GM21576 (cell line): ENCODE measurements around the gene SUSD2.
"Not testable (repeated sequence)": the region's sequence is repeated elsewhere in the genome, so short reads cannot be mapped to it uniquely, and the experiment has no call there.

ENCODE experiments used
- ATAC-seq: cut with Tn5 transposase; IDR thresholded peaks from one replicate; pipeline ENCODE4 v1.9.1; 2021; ENCODE audit warnings: mild to moderate bottlenecking, moderate library complexity; ENCODE audit not compliant: unreplicated experiment

Gene SUSD2

GRCh38 chr22:24187731-24188644 lies 6.7 kb downstream of the SUSD2 start:
- ATAC-seq: no peak

GRCh38 chr22:24188705-24189248 lies 7.5 kb downstream of the SUSD2 start:
- no peak for ATAC-seq

GRCh38 chr22:24189249-24190158 lies 8.2 kb downstream of the SUSD2 start:
- ATAC-seq: no peak

DNA sequence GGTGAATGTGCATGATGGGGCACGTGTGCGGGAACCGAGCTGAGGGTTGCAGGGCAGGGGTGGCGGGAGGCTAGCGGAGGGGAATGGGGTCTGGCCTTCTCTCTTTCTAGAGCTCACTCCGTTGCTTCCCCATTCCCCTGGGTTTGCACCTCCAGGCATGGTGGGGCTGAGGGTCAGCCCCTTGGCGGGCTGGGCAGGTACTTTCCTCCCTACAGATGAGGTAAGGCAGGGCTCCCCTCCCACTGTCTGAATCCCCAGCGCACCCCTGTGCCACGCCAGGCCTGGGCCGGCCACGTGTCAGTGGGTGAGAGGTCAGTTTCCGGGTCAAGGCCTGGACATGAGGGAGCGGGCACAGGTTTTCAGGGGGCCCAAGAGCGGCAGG lies 8.9 kb downstream of the SUSD2 start:
- no peak for ATAC-seq

DNA sequence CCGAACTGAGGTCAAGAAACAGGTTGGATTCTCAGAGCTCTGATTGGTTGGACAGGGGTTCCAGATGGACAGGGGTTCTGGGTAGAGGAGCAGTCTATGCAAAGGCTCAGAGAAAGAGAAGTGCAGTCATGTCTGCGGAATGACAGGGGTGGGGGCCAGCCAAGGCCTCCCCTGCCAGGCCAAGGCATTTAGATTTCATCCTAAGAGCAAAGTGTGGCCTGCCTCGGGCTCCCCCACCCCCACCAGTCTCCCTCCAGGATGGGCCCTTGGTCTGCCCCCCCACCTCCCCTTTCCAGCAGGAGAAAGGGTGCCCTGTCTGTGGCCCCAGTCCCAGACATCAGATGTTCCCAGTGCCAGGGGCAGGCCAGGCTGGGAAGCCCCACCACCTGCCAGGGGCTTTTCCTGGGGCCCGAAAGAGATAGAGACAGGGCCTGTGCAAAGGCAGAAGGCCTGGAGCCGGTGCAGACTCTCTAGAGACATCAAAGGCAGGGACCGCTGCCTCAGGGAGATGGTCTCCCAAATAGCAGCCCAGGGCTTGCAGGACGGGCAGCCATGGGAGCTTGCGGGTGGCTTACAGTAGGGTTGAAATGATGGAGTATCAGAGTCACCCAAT lies 9.4 kb downstream of the SUSD2 start:
- no peak for ATAC-seq

GRCh38 chr22:24191381-24191841 lies 10.1 kb downstream of the SUSD2 start:
- ATAC-seq: no peak

DNA sequence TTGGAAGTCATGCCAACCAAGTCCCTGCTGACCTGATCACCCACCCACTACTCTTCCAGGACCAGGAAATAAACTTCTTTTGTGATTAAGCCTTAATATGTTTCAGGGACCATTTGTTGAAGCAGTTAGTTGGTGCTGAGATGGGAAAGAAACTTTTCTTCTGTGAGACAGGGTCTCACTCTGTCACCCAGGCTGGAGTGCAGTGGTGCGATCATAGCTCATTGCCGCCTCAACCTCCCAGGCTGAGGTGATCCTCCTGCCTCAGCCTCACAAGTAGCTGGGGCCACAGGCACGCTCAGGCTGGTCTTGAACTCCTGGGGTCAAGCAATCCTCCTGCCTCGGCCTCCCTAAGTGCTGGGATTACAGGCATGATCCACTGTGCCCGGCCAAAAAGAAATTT lies 10.6 kb downstream of the SUSD2 start:
- no peak for ATAC-seq

- no peak for ATAC-seq
Measured at GRCh38 chr22:24198682-24199052, 17.4 kb downstream of the SUSD2 start.

- ATAC-seq: no peak
Measured at GRCh38 chr22:24200619-24201212, 19.4 kb downstream of the SUSD2 start.

GRCh38 chr22:24201681-24202614 lies 20.7 kb downstream of the SUSD2 start:
- ATAC-seq: no peak

- ATAC-seq: not testable (repeated sequence)
Measured at GRCh38 chr22:24203856-24204255, 22.6 kb downstream of the SUSD2 start.

DNA sequence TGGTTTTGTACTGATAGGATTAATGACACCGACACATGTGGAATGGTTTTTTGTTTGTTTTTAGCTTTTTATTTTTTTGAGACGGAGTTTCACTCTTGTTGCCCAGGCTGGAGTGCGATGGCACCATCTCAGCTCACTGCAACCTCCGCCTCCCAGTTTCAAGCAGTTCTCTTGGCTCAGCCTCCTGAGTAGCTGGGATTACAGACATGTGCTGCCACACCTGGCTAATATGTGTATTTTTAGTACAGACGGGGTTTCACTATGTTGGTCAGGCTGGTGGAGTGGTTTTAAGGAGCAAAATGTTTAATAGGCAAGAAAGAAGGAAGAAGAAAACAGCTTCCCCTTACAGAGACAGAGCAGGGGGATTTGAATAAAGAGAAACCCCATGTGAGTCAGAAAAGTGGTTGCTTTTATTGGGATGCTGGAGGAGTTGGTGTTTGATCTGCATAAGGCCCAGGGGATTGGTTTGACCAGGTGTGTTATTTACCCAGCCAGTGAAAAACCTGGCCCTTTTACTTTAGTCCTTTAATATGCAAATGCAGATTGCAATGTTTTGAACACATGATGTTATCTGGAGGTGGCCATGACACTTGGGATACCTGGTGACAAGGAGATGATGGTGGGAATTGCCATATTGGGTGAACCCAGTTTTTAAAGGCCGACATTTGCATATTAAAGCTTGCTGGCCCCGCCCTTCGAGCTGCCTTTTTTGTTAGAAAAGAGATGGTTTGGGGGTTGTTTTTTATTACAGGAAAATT lies 24.3 kb downstream of the SUSD2 start:
- ATAC-seq: no peak

GRCh38 chr22:24206460-24207263 lies 25.4 kb downstream of the SUSD2 start:
- not testable (repeated sequence) for ATAC-seq

DNA sequence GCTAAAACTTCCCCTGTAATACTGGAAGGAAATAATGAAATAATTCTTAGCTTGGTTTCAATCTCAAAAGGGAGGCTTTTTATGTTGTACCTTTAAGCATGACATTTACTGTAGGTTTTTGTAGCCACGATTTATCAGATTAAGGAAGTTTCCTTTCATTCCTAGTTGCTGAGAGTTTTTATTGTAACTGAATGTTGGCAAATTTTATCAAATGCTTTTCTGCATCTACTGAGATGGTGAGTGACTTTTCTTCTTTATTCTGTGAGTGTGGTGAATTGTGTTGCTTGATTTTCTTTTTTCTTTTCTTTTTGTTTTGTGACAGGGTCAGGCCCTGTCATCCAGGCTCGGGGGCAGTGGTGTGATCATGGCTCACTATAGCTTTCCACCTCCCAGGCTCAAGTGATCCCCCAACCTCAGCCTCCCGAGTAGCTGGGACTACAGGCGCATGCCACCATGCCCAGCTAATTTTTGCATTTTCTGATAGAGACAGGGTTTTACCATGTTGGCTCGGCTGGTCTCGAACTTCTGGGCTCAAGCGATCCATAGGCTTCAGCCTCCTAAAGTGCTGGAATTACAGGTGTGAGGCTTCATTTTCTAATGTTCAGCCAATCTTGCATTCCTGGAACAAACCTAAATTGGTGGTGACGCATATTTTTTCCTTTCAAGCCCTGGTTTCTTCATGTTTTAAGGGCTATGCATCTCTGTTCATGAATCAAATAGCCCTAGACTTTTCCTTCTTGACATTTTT lies 26.2 kb downstream of the SUSD2 start:
- no peak for ATAC-seq

GRCh38 chr22:24208012-24208749 lies 26.9 kb downstream of the SUSD2 start:
- no peak for ATAC-seq

- ATAC-seq: no peak
Measured at GRCh38 chr22:24209016-24209415, 27.7 kb downstream of the SUSD2 start.

DNA sequence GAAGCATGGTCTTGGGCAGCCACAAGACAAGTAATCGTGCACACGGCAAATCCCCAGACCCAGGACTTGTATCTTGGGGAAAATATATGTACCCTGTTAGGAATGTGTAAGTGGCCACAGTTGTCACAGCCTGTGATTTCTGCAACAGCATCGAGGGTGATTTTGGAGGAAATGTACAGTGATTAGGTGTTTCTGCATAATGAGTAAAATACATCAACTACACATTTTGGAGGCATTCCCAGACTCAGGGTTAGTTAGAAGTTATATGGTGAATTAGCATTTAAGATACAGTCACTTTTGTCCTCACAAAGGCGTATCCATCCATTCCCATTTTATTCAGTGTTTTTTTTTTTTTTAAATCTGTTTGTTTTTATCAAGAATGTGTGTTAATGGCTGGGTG lies 28.4 kb downstream of the SUSD2 start:
- no peak for ATAC-seq
